DMS79 (cell line): ENCODE measurements around the gene CDH12.

Source experiments
- DNase-seq: peaks from one replicate; lab custom pipeline; 2025; lab: John Stamatoyannopoulos, UW

Gene CDH12

GRCh38 chr5:21709770-21710169, 1143.4 kb downstream of the CDH12 start:
- no peak for DNase-seq

DNA sequence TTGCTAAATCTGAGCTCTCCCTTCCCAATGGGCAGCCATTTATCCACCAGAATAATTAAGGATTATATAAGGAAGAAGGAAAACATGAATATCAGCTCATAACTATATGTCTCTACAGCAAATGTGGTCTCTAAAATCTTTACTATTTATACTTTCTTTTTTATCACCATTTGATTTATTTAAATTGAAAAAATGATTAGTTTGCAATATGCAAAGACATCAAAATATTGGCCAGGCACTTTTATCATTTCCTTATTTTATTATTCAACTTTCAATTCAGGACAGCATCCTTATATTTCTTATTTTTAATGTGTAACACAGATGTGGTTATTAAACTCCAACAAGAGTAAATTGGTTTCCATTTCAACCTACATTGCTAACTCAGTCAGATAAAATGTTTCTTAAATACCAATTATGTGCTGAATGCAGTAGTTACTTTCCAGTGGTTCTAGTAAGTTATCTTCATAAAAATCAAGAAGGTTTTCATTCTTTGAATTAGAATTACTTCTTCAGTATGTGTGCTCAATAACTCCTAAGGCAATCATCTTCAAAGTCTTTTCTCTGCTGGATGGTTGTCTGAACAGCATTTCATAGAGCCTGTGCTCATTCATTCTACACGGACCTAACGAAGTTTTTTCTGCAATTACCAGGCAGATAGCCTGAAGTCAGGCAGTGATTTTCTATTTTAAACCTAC, 1148.0 kb downstream of the CDH12 start:
- no peak for DNase-seq

GRCh38 chr5:21701317-21701716, 1151.8 kb downstream of the CDH12 start:
- no peak for DNase-seq
